ENCODE measurements around the gene MECP2. TPM values are rescaled to one million over a fixed set of nuclear protein-coding genes. Genes with fewer than 3 reads are reported as not detected.
A peak's percentile ranks its signal among the peaks of the same experiment; 100 is the strongest.
"Not testable (repeated sequence)": the region's sequence is repeated elsewhere in the genome, so short reads cannot be mapped to it uniquely, and the experiment has no call there.

Gene MECP2
- total RNA-seq, result 57.6 TPM
- long read RNA-seq, full-length matches to known transcripts, result 21 of 67 reads
- long read RNA-seq, partial matches to known transcripts, result 9 of 67 reads
- long read RNA-seq, other reads (novel, unspliced or antisense), result 37 of 67 reads

DNA sequence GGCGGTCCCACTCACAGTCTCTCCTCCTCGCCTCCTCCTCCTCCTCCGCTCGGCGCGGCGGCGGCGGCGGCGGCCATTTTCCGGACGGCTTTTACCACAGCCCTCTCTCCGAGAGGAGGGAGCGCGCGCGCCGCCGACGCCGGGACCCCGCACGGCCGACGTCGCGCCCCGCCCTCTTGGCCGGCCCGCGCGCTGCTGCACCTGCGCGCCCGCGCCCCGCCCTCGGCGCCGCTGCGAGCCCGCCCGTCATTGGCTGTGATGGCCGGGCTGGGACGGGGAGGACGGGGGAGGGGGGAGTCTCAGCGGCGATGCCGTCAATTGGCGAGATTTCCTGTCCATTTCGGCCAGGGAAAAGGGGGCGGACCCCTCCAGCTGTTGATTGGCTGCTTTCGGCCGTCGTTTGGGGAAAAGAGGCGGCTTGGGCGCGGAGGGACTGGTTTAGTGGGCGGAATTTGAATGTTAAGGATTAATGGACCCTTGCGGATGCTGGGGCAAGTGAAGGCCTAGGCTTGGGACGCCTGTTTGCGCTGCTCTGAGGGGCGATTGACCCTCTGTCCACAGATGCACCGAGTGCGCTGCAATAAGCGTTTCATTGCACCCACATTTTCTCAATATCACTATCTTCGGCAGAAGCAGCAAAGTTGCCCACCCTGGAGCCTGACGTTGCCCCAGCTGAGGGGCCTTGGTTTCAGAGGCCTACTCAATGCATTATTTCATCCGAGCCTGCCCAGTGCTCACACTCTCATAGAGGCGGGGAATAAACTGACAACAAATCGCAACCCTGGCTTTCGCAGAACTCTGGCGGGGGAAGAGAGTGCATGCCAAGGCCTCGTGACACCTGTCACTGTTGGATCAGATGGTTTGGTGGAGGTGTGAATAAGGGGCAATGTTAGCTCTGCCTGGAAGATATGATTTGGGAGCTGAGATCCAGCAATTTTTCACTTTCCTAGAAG lies at the start of gene MECP2:
MECP2 (minus strand) TSS at position 129 of the 953 bp plus-strand sequence.
- ATAC-seq (peak; percentile 95 to 99), DNase-seq (peak; percentile 93)
- TF ChIP-seq, protein P1, sequence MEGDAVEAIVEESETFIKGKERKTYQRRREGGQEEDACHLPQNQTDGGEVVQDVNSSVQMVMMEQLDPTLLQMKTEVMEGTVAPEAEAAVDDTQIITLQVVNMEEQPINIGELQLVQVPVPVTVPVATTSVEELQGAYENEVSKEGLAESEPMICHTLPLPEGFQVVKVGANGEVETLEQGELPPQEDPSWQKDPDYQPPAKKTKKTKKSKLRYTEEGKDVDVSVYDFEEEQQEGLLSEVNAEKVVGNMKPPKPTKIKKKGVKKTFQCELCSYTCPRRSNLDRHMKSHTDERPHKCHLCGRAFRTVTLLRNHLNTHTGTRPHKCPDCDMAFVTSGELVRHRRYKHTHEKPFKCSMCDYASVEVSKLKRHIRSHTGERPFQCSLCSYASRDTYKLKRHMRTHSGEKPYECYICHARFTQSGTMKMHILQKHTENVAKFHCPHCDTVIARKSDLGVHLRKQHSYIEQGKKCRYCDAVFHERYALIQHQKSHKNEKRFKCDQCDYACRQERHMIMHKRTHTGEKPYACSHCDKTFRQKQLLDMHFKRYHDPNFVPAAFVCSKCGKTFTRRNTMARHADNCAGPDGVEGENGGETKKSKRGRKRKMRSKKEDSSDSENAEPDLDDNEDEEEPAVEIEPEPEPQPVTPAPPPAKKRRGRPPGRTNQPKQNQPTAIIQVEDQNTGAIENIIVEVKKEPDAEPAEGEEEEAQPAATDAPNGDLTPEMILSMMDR (IDR thresholded peaks at IDR 0.05), result no peak
- Histone ChIP-seq H3K27ac (peak within 1 kb of the TSS; percentile 91), H3K9me3 (no peaks in the 10 kb centered on the region), H3K27me3 (ENCODE audit: low read depth) (no peaks in the 10 kb centered on the region), H3K36me3 (no peaks in the 10 kb centered on the region), H3K4me3 (peak within 1 kb of the TSS; percentile 66), H3K4me1 (peaks cover 32% of the 10 kb centered on the region)
- intact Hi-C loops (cut with DNase I), result no loop called here

DNA sequence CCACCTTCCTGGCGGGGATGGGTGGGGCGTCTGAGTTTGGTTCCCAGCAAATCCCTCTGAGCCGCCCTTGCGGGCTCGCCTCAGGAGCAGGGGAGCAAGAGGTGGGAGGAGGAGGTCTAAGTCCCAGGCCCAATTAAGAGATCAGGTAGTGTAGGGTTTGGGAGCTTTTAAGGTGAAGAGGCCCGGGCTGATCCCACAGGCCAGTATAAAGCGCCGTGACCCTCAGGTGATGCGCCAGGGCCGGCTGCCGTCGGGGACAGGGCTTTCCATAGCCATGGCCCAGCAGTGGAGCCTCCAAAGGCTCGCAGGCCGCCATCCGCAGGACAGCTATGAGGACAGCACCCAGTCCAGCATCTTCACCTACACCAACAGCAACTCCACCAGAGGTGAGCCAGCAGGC lies 46.5 kb upstream of the MECP2 start, which contains the start of gene OPN1LW:
OPN1LW (plus strand) TSS at position 234 of the 400 bp plus-strand sequence; CDS start at position 275, 41 bp downstream.
- H3K27ac ChIP-seq; H3K4me3 ChIP-seq; intact Hi-C loops (cut with DNase I); H3K36me3 ChIP-seq; H3K9me3 ChIP-seq; H3K27me3 ChIP-seq (ENCODE audit: low read depth); H3K4me1 ChIP-seq; ATAC-seq; DNase-seq: not testable (repeated sequence)

DNA sequence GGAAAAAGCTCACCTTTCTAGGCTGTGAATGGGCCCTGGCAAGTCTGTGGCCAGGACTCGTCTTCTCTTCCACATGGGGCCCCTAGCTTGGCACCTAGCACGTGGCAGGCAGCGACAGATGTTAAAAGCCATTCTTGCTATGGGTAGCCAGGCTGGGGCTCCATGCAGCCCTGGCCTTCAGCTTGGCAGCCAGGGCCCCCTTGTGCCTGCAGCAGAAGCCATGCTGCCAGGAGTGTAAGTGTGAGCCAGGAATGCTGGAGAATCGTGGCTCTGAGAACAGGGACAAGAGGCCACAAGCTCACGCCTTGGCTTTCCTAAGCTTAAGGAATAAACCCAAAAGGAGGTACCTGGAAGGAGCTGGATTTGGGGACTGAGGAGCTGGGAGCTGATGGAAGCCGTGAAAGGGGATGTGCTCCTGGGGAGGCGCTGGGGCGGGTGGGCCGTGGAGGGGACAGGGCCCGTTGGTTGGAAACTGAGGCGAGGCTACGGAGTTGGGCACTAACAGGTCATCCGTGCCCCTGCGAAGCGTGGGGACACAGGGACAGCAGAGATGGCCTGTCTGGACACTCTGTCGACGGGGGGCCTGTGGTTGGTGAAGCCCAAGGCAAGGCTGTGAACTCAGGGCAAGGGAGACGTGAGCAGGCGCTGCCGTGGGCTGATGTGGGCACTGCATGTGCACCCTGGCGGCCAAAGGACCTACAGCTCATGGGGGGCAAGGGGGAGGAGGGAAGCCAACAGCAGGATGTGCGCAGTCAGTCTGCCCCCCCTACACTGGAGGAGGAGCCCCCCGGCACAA lies 45.6 kb upstream of the MECP2 start:
- ATAC-seq (no peak), DNase-seq (no peak)
- Histone ChIP-seq H3K4me3 (no peak overlapping the region), H3K9me3 (no peaks in the 10 kb centered on the region), H3K4me1 (no peaks in the 10 kb centered on the region), H3K27ac (no peak overlapping the region), H3K36me3 (no peaks in the 10 kb centered on the region), H3K27me3 (ENCODE audit: low read depth) (no peaks in the 10 kb centered on the region)
- TF ChIP-seq, protein P1 (IDR thresholded peaks at IDR 0.05), result no peak
- intact Hi-C loops (cut with DNase I), result no loop called here

DNA sequence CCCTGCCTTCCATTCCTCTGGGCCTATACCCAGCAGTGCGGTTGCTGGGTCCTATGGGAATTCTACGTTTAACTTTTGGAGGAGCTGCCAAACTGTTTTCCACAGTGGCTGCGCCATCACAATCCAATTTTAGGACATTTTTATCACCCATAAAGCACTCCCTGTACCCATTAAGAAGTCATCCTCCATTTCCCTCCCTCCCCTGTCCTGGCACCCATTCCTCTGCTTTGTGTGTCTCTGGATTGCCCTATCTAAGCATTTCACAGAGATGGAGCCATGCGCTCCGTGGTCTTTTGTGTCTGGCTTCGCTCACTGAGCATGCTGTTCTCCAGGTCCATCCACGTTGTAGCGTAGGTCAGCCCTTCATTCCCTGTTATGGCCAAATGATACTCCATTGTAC lies 44.9 kb upstream of the MECP2 start:
- TF ChIP-seq, protein P1 (IDR thresholded peaks at IDR 0.05), result no peak
- H3K36me3 ChIP-seq, result no peaks in the 10 kb centered on the region

DNA sequence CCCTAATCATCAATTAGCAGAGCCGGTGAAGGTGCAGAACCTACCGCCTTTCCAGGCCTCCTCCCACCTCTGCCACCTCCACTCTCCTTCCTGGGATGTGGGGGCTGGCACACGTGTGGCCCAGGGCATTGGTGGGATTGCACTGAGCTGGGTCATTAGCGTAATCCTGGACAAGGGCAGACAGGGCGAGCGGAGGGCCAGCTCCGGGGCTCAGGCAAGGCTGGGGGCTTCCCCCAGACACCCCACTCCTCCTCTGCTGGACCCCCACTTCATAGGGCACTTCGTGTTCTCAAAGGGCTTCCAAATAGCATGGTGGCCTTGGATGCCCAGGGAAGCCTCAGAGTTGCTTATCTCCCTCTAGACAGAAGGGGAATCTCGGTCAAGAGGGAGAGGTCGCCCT lies 43.2 kb upstream of the MECP2 start:
- Histone ChIP-seq H3K27me3 (ENCODE audit: low read depth) (no peaks in the 10 kb centered on the region), H3K27ac (no peak overlapping the region), H3K4me3 (no peak overlapping the region), H3K4me1 (no peaks in the 10 kb centered on the region), H3K9me3 (no peaks in the 10 kb centered on the region), H3K36me3 (no peaks in the 10 kb centered on the region)
- ATAC-seq (no peak), DNase-seq (no peak)
- TF ChIP-seq, protein P1 (IDR thresholded peaks at IDR 0.05), result no peak
- intact Hi-C loops (cut with DNase I), result no loop called here

More for the DNA sequence above, 44.9 kb upstream of the MECP2 start:
- H3K4me1 ChIP-seq, result no peaks in the 10 kb centered on the region
- intact Hi-C loops (cut with DNase I), result no loop called here
- DNase-seq (no peak), ATAC-seq (no peak)
- no peak overlapping the region for H3K4me3 ChIP-seq
- H3K9me3 ChIP-seq, result no peaks in the 10 kb centered on the region
- H3K27me3 ChIP-seq (ENCODE audit: low read depth), result no peaks in the 10 kb centered on the region
- no peak overlapping the region for H3K27ac ChIP-seq

All from lower lobe of right lung (tissue), 2 donors.